Non-pigmented ciliary epithelial cell (primary cell): ENCODE measurements around the gene AACS.
A peak's percentile ranks its signal among the peaks of the same experiment; 100 is the strongest.

ENCODE experiments used
- DNase-seq: peaks from one replicate; pipeline ENCODE4 v3.0.0-alpha.2; 2010; ENCODE audit warnings: low read depth

AACS gene

DNA sequence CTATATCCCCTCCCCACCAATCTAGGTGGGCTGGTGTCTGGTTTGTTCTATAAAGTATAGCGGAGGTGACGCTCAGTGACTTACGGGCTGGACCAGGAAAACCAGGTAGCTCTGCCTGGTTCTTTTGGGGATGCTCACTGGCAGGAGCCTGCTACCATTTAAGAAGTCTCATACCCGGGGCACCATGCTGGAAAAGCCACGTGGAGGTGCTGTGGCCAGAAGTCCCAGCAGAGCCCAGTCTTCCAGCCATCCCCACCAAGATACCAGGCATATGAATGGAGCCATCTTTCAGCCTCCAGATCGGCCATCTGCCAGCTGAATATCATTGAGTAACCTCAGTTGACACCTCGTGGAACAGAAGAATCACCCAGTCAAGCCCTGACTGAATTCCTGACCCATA is 87.2 kb downstream of the AACS start:
- no peak for DNase-seq

GRCh38 chr12:125155366-125155765 is 90.1 kb downstream of the AACS start:
- DNase-seq: no peak

DNA sequence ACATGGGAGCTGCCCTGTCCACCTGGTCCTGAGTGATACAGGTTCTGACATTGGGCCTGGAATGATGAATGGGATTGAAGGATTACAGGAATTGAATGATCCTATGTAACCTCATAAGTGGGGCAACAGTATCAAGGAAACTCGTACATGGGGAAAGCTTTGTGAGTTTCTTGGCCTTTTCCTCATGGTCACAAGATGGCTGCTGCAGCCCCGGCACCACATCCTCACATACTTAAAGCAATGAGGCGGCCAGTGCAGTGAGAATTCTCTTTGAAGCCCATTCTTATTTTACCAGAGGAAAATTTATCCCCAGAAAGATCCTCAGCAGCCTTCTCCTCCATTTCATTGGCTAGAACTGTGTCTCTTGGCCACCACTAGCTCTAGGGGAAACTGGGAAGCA is 91.9 kb downstream of the AACS start:
- DNase-seq: no peak

GRCh38 chr12:125159702-125160101 is 94.5 kb downstream of the AACS start:
- DNase-seq: no peak

- no peak for DNase-seq
Observed at GRCh38 chr12:125160281-125160955, 95.2 kb downstream of the AACS start.

DNA sequence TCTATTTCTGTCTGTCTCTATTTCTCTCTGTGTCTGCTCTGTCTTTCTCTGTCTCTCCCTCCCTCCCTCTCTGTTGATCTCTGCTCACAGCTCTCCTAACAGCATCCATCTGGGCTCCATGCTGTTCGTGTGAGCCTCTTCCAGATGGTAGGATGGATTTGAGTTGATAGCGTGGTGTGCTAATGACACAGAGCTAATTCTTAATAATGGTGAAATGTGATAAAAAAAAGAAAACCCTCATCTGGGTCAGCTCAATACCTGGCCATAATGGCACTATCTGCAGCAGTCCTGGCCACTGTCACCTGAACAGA is 96.4 kb downstream of the AACS start:
- DNase-seq: no peak

DNA sequence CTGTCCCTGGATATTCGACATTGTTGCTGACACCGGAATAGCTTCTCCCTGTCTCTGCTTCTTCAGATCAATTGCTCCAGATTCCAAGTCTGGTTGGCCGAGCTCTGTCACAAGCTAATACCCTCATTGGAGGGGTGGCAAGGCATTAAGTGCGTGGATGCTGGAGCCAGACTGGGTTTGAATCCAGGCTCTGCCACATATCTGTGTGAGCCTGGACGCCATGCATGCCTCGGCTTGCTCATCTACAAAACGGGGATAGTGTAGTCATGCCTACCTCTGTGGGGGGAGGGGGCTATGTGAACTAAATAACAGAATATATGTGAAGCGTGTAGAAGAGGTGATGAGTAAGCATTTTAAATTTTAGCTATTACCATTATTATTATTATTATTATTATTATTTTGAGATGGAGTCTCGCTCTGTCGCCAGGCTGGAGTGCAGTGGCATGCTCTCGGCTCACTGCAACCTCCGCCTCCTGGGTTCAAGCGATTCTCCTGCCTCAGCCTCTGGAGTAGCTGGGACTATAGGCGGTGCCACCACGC is 97.3 kb downstream of the AACS start:
- DNase-seq: no peak

DNA sequence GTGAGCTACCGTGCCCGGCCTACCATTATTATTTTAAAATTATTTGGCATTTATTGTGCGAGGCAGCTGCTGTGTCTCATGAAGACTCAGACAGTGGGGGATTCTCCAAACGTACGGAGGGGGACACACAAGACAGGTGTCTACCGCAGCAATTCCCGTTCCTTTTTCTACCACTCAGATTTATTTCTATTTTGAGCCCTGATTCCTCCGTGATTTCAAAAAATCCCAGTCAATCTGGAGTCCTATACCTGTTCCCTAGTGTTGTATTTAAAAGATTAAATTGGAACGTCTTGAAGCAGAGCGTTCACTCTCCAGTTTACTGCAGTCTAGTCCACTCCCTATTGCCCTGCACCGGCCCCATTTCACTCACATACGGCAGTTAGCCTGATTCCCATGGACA is 97.9 kb downstream of the AACS start:
- no peak for DNase-seq

GRCh38 chr12:125164541-125164940 is 99.3 kb downstream of the AACS start:
- DNase-seq: no peak

DNA sequence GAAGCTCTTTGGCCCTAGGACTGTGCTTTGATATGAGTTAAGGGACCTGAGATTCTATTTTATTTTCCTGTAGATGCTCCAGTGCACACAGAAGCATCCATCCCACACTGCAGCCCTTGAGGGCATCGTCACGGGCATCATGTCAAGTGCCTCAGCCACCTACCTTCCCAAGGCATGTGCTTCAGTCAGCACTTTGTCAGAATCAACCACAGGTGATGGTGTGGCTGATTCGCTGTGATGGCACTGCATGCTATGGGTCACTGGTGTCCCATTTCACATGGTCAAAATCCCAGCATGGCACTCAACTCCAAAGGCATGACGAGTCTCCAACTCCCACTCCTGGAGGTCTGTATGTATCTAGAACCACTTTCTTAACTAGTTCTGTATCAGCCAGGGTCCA is 100.8 kb downstream of the AACS start:
- DNase-seq: no peak

GRCh38 chr12:125167658-125168057 is 102.4 kb downstream of the AACS start:
- DNase-seq: no peak

DNA sequence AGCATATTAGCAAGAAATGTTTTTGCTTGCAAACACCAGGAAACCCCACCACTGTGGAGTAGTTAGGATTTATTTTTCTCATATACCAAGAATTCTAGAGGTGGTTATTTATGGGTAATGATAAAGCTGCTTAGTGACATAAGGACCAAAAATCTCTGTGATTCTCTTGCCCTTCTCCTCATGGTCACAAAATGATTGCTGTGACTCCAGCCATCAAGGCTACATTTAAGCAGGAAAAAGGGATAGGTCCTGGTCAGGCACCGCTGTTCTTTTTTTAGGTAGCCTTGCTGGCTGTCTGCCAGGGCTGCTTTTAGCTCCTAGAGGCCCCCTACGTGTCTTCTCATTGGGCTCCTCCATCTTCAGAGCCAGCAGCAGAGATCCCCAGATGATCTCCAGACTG is 104.2 kb downstream of the AACS start:
- DNase-seq: no peak

DNA sequence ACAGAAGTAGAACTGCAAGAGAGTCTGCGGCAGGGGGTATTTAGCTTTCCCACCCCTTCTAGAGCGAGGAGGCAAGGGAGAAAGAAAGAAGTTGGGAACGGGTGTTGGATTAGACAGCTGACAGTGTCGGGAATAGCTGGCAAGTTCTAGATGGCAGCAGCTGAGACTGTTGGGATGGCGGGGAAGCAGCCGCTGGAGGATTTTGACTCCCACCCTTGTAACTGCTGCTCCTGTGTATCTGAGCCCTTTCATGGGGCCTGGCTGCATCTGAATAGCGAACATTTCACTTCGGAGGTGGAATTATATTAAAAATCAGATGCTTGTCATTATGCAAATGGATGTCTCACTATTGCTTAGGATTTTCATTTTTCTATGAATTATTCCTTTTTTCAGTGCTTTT is 104.6 kb downstream of the AACS start:
- DNase-seq: no peak

DNA sequence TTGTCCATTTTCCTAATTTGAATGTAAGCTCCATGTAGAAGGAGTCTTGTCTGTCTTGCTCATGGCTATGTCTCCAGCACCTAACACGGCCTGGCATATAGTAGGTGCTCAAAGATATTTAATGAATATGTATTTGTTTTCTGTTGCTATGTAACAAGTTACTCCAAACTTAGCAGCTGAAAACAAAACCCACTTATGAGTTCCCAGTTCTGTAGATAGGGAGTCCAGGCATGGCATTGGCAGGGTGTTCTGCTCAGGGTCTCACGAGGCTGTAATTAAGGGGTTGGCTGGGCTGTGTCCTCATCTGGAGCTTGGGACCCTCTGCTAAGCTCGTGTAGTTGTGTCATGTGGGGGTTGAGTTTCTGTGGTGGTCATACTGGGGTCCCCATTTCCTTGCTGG is 106.0 kb downstream of the AACS start:
- DNase-seq: no peak

DNA sequence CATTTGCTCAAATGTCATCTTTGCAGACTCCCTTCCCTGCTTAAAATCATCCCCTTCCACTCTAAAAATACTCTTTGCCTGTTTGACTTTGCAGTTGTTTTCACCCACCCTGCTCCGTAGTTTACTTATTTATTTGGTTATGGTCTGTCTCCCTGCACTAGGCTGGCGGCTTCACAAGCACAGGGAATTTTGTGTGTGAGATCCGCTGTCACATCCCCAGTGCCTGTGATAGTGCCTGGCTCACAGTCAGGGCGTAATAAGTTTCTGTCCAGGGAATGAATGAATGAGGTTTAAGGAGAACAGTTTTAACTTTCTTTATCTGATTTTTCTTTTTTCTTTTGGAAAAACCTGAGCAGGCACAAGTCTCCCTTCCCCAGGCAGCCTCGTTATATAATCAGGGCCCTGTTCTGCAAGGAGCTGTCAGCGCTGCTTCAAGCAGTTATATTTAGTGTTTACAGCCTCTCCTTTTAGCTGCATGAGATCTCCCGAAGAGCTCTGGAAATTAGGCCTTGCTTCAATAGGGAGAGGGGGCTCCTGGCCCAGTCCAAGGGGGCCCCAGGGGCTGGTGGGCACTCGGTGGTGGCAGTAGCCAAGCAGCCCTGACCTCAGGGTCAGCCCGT is 107.1 kb downstream of the AACS start:
- DNase-seq: no peak

DNA sequence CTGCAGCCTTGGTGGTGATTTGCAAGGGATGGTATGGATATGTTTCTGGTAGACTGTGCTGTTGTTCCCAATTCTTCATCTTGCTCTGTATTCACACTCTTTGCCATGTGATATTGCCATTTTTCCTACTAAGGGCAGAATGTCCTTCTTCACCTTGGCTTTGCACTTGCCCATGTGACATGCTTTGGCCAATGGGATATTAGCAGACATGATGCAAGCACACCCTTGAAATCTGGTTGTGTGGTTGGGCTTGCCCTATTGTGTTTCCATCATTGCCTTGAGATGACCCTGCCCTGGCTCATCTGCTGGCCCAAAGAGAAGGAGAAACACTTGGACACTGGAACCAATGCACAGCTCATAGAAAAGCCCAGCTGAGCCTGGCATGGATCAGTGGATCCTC is 110.3 kb downstream of the AACS start:
- no peak for DNase-seq

- DNase-seq: no peak
Observed at GRCh38 chr12:125178222-125178621, 113.0 kb downstream of the AACS start.

DNA sequence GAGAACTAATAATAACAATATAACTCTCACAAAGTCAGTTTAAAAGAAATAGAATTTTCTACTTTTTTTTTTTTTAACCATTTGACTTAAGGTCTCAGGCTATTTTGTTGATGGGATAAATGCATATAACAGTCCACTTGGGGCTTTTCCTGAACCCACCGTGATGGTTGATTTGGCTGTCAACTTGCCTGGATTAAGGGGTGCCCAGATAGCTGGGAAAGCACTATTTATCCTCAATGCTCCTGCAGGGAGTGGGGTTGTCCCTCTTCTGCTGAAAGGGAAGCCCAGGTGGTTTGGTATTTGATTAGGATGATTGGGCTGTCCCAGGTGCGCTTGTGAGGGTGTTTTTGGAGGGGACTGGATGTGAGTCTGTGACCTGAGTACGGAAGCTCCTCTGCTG is 114.9 kb downstream of the AACS start:
- DNase-seq: no peak

DNA sequence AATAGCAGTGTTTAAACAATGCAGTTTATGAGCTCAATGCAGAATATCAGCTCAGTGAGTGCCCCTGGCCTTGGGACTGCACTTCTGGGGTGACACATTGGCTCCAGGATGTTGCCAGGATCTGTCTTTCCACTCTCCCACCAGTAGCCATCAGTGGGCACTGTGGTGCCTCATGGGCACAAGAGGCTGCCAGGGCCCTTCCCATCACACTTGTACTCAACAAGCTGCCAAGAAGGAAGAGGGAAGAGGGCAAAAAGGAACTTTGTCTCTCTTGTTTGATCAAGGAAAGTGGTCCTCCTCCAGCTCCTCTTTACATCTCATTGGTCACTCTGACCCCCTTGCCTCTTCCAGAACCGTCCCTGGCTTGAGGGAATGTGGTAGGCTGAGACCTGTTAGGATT is 115.9 kb downstream of the AACS start:
- no peak for DNase-seq

DNA sequence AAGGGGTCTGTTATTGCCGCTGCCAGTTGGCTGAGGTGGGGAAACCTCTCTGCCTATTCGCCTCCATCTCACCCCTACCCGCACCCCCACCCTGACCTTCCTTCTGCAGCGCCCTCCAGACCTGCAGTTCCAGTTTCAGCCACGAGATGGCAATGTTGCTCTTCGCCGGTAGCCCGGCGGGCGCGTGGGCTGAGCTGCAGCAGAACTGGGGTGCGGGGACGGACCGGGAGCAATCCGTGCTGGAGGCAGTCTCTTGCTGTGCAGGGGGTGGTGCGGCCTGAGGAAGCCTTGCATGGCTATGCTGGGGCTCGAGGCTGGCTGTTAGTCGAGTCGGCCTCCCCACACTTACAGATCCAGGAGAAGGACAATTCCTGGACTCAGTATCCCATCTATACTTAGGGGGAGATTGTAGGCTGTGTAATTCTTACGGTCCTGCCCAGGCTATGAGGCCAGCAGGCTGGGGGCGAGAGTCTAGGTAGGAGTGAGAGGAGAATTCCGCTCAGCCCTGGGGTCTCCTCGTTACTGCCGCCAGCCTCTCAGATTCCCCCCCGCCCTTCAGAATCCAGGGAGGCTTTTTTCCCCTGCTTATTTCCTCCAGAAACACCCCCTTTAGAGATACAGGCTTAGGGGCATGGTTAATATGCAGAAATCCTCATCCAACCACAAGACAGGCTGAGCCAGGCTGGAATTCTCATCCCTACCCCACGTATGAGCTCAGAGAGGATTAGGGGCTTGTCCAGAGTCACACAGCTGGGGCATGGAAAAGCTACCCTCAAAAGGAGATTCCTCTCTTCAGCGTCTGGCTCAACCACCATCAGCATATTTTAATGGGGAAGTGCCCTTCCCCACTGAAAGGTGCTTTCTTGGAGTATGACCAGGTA is 118.2 kb downstream of the AACS start:
- DNase-seq: peak; percentile 42

DNA sequence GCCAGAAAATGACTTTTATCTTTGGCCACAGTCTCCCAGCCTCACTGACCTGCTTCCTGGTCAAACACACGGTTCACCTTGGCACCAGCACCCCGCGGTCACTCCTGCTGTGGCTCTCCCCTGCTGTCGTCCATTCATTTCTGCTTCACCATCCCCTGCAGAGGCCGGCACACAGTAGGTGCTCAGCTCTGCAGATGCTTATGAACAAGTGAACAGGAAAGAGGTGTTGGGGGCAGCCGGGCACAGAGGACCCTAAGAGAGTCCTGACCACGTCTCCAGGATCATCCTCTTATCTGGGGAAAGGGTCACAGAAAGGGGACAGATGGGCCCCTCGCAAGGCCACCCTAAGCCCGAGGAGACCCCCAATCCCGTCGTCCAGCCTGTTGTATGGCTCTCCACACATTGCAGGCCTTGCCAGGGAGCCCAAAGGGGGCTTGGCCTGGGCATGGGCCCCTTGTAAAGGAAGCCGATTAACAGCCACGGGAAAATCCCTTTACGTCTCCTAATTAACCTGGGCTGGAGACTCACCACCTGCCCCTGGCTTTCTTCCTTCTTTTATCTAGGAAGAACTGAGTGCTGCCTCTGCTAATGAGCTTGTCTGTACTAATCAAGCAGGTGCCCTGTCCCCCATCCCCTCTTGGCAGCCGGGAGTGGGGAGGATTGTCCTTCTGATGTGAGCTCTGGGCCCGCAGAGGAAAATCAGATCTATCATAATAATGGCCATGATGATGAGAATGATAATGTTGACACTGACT is 119.2 kb downstream of the AACS start:
- DNase-seq: no peak

- no peak for DNase-seq
Observed at GRCh38 chr12:125185311-125185739, 120.1 kb downstream of the AACS start.
